HCT116 (cell line): Measurements from ENCODE around the gene KCMF1.

Experiments used
- CEBPB ChIP-seq: IDR thresholded peaks from 2 replicates; pipeline ENCODE4 v1.6.1; 2012; ENCODE audit warnings: low read depth
- CTCF ChIP-seq, 3 experiments: fragments of 200-600 bp in 1 of 3; sonication (generic) in 1 of 3; IDR thresholded peaks in 2 of 3; conservative IDR thresholded peaks in 1 of 3; 2 replicates each; pipeline ENCODE4 v1.5.1; 2012 to 2017; ENCODE audit warnings: low read depth in 2 of 3, low read length in 2 of 3, antibody characterized with exemption in 1 of 3, borderline replicate concordance in 1 of 3, control low read depth in 1 of 3, mild to moderate bottlenecking in 1 of 3, mixed read lengths in 1 of 3, mixed run types in 1 of 3, moderate library complexity in 1 of 3; ENCODE audit not compliant: insufficient read depth in 1 of 3
- EGR1 ChIP-seq: IDR thresholded peaks from 2 replicates; pipeline ENCODE4 v1.6.1; 2012; ENCODE audit warnings: low read depth
- ELF1 ChIP-seq: IDR thresholded peaks from 2 replicates; pipeline ENCODE4 v1.6.1; 2012; ENCODE audit warnings: low read depth, borderline replicate concordance
- EZH2 ChIP-seq: fragments of 200-600 bp; sonication (generic); IDR thresholded peaks from 2 replicates; pipeline ENCODE4 v1.6.1; 2017; ENCODE audit warnings: antibody characterized with exemption, mixed run types
- EZH2phosphoT487 ChIP-seq: fragments of 200-600 bp; IDR thresholded peaks from 2 replicates; pipeline ENCODE4 v1.6.1; 2018; ENCODE audit warnings: antibody characterized with exemption, borderline replicate concordance
- POLR2A ChIP-seq: IDR thresholded peaks from 2 replicates; pipeline ENCODE4 v1.7.0; 2011; ENCODE audit warnings: borderline replicate concordance; ENCODE audit not compliant: insufficient read depth, insufficient read length; ENCODE audit errors: extremely low read depth
- POLR2AphosphoS5 ChIP-seq: IDR thresholded peaks from 2 replicates; pipeline ENCODE4 v1.6.1; 2011; ENCODE audit warnings: mild to moderate bottlenecking, low read depth, low read length, moderate library complexity
- RAD21 ChIP-seq: IDR thresholded peaks from 2 replicates; pipeline ENCODE4 v1.6.1; 2012; ENCODE audit warnings: low read depth, mild to moderate bottlenecking
- TCF7L2 ChIP-seq: IDR thresholded peaks from 2 replicates; pipeline ENCODE4 v1.7.0; 2011; ENCODE audit warnings: borderline replicate concordance, inconsistent platforms; ENCODE audit not compliant: insufficient read depth, insufficient read length; ENCODE audit errors: extremely low read depth
- ZNF274 ChIP-seq: fragments of 200-500 bp; sonication (Bioruptor generic); IDR thresholded peaks from 2 replicates; pipeline ENCODE4 v1.6.1; 2014; ENCODE audit warnings: mild to moderate bottlenecking, low read depth, low read length, inconsistent platforms
- TF ChIP-seq, protein P1 (sequence below): IDR thresholded peaks from 2 replicates; pipeline ENCODE4 v1.6.1; 2012

GRCh38 chr2:85053802-85054201, 82.8 kb downstream of the KCMF1 start:
- no peak for TF ChIP-seq ELF1
- no peak for TF ChIP-seq POLR2A
- TF ChIP-seq EZH2, result no peak
- peak; percentile 52; the same call in 1 of the 2 replicates for TF ChIP-seq POLR2AphosphoS5
- no peak for TF ChIP-seq CTCF (IDR thresholded peaks at IDR 0.05 in 2 of 3, conservative IDR thresholded peaks at IDR 0.05 in 1 of 3; ENCODE audit: borderline replicate concordance in 1 of 3, insufficient read depth in 1 of 3, low read depth in 2 of 3, low read length in 2 of 3)
- TF ChIP-seq, protein P1, sequence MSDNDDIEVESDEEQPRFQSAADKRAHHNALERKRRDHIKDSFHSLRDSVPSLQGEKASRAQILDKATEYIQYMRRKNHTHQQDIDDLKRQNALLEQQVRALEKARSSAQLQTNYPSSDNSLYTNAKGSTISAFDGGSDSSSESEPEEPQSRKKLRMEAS, result peak; percentile 65
- TF ChIP-seq TCF7L2, result no peak
- peak; percentile 96 for TF ChIP-seq EGR1
- TF ChIP-seq CEBPB, result peak; percentile 30; the same call in 1 of the 2 replicates
- TF ChIP-seq RAD21, result 0 out of 2 replicates have a peak, but pooled peaks have one; percentile 26
- TF ChIP-seq ZNF274, result no peak
- no peak for TF ChIP-seq EZH2phosphoT487
